Measurements from ENCODE around the gene PRPS1. TPM values are rescaled to one million over a fixed set of nuclear protein-coding genes. Genes with fewer than 3 reads are reported as not detected.
A peak's percentile ranks its signal among the peaks of the same experiment; 100 is the strongest.

Gene PRPS1
- total RNA-seq, 1 experiment from 2014 or later = 90.5 TPM

GRCh38 chrX:107678957-107679740 is 50.8 kb downstream of the PRPS1 start:
- no peak overlapping the region for H3K4me2 ChIP-seq (ENCODE audit: insufficient read depth, insufficient read length, low read length)

More at GRCh38 chrX:107678957-107679740, 50.8 kb downstream of the PRPS1 start:
- Histone ChIP-seq H3T11ph (ENCODE audit: low read length) (no peak overlapping the region), H4K91ac (ENCODE audit: insufficient read length, low read depth, low read length) (no peak overlapping the region), H3K27ac (ENCODE audit: insufficient read length, low read depth, low read length) (no peak overlapping the region), H3K14ac (ENCODE audit: insufficient read depth, low read length) (no peak overlapping the region), H4K20me1 (ENCODE audit: control insufficient read depth, insufficient read depth, insufficient read length) (no peaks in the 10 kb centered on the region), H2BK120ac (ENCODE audit: low read depth, low read length, poor library complexity, severe bottlenecking) (no peak overlapping the region), H3K56ac (ENCODE audit: insufficient read length, low read depth, low read length) (no peak overlapping the region), H2BK5ac (ENCODE audit: insufficient read length, low read length) (no peak overlapping the region), H3K23me2 (ENCODE audit: insufficient read length, low read depth, low read length, poor library complexity, severe bottlenecking) (no peaks in the 10 kb centered on the region), H4K5ac (ENCODE audit: insufficient read length, low read depth, low read length) (no peak overlapping the region), H3K18ac (ENCODE audit: insufficient read length, low read depth, low read length) (no peak overlapping the region), H2BK15ac (ENCODE audit: low read depth, low read length) (no peak overlapping the region), H3K9ac (ENCODE audit: extremely low read depth, insufficient read length, low read length) (no peak overlapping the region), H3K79me2 (ENCODE audit: insufficient read depth, low read length) (no peaks in the 10 kb centered on the region), H2BK20ac (ENCODE audit: low read depth, low read length, poor library complexity, severe bottlenecking) (no peak overlapping the region), H2AFZ (ENCODE audit: low read length) (no peak overlapping the region), H3K9me3 (ENCODE audit: control insufficient read depth, low read depth, low read length) (no peaks in the 10 kb centered on the region), H4K8ac (replicated peaks; ENCODE audit: insufficient read length, low read depth, low read length) (no peak overlapping the region), H3K4me1 (ENCODE audit: insufficient read depth, low read length) (no peaks in the 10 kb centered on the region; the same call in 1 of the 2 replicates), H3K79me1 (ENCODE audit: insufficient read depth, low read depth, low read length, poor library complexity, severe bottlenecking) (no peaks in the 10 kb centered on the region), H2BK12ac (ENCODE audit: insufficient read length, low read depth, low read length) (no peak overlapping the region), H3K23ac (ENCODE audit: insufficient read length, low read depth, low read length) (no peak overlapping the region), H3K27me3 (ENCODE audit: insufficient read depth, low read length) (no peaks in the 10 kb centered on the region; the same call in 1 of the 2 replicates), H2AK5ac (ENCODE audit: insufficient read length, low read length) (no peak overlapping the region), H3K4ac (ENCODE audit: low read depth, low read length) (no peak overlapping the region)
- TF ChIP-seq CTCF (conservative IDR thresholded peaks at IDR 0.05) = no peak
- Mint-ChIP-seq H3K9me3 (peaks cover 0 to 64% of the 10 kb centered on the region in 2 experiments; a peak in 2 of 5 replicates), H3K4me1 (peaks cover 0 to 30% of the 10 kb centered on the region in 2 experiments; a peak in 2 of 4 replicates), H3K27me3 (ENCODE audit: low read depth) (peaks cover 13% of the 10 kb centered on the region), H3K36me3 (ENCODE audit: insufficient read depth in 1 of 3, low read depth in 3 of 3) (no peaks in the 10 kb centered on the region; a peak in 1 of 7 replicates), H3K4me3 (no peak overlapping the region), H3K27ac (no peak overlapping the region)
- DNase-seq = peak; percentile 39
- WGBS (ENCODE audit: extremely low coverage, insufficient read length, low lambda C conversion rate) = no CpG with 5 or more reads among the region's 8 CpGs

Data from H9 (cell line).